ENCODE results near the gene CDK18. TPM values are rescaled to one million over a fixed set of nuclear protein-coding genes. Genes with fewer than 3 reads are reported as not detected.

Gene CDK18
- polyA plus RNA-seq, 1 donor from 2014 or later: not detected

- H3K9ac ChIP-seq (ENCODE audit: low read length): no peak overlapping the region
- no peak overlapping the region for H3K27ac ChIP-seq (ENCODE audit: low read length)
- no peaks in the 10 kb centered on the region for H3F3A ChIP-seq (ENCODE audit: insufficient read depth, low read length, poor library complexity, severe bottlenecking)
- TF ChIP-seq, protein P1, sequence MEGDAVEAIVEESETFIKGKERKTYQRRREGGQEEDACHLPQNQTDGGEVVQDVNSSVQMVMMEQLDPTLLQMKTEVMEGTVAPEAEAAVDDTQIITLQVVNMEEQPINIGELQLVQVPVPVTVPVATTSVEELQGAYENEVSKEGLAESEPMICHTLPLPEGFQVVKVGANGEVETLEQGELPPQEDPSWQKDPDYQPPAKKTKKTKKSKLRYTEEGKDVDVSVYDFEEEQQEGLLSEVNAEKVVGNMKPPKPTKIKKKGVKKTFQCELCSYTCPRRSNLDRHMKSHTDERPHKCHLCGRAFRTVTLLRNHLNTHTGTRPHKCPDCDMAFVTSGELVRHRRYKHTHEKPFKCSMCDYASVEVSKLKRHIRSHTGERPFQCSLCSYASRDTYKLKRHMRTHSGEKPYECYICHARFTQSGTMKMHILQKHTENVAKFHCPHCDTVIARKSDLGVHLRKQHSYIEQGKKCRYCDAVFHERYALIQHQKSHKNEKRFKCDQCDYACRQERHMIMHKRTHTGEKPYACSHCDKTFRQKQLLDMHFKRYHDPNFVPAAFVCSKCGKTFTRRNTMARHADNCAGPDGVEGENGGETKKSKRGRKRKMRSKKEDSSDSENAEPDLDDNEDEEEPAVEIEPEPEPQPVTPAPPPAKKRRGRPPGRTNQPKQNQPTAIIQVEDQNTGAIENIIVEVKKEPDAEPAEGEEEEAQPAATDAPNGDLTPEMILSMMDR (IDR thresholded peaks at IDR 0.05; ENCODE audit: poor library complexity, severe bottlenecking): no peak
- TF ChIP-seq RAD21 (conservative IDR thresholded peaks at IDR 0.05) (no peak), MXI1 (conservative IDR thresholded peaks at IDR 0.05; ENCODE audit: poor library complexity, severe bottlenecking) (no peak), REST (IDR thresholded peaks at IDR 0.05; ENCODE audit: borderline replicate concordance) (no peak), TAF1 (IDR thresholded peaks at IDR 0.05; ENCODE audit: low read depth) (no peak), POLR2AphosphoS5 (IDR thresholded peaks at IDR 0.05) (no peak), SMC3 (conservative IDR thresholded peaks at IDR 0.05; ENCODE audit: poor library complexity) (no peak), EZH2 (IDR thresholded peaks at IDR 0.05; ENCODE audit: borderline replicate concordance, insufficient read depth, low read length, poor library complexity, severe bottlenecking) (no peak), EP300 (conservative IDR thresholded peaks at IDR 0.05; ENCODE audit: poor library complexity, severe bottlenecking) (no peak)
- no peaks in the 10 kb centered on the region for H3K27me3 ChIP-seq (ENCODE audit: insufficient read depth, low read depth, low read length)
- no peak overlapping the region for H2AFZ ChIP-seq (ENCODE audit: low read depth, low read length)
- H3K9me3 ChIP-seq (ENCODE audit: low read length): no peaks in the 10 kb centered on the region
- H3K36me3 ChIP-seq (ENCODE audit: insufficient read depth, low read length): no peaks in the 10 kb centered on the region
- H4K20me1 ChIP-seq (ENCODE audit: insufficient read depth): no peaks in the 10 kb centered on the region
- H3K4me3 ChIP-seq (ENCODE audit: low read length): no peak overlapping the region
- no peaks in the 10 kb centered on the region for H3K9me2 ChIP-seq (ENCODE audit: insufficient read depth, low read length)
- H3K79me2 ChIP-seq (replicated peaks; ENCODE audit: insufficient read depth, low read length): no peaks in the 10 kb centered on the region
- H3K4me2 ChIP-seq (ENCODE audit: low read length): no peak overlapping the region
Measured at GRCh38 chr1:205513774-205514173, 9.3 kb downstream of the CDK18 start.

- no peak overlapping the region for H3K4me3 ChIP-seq (ENCODE audit: low read length)
- H4K20me1 ChIP-seq (ENCODE audit: insufficient read depth): no peaks in the 10 kb centered on the region
- no peaks in the 10 kb centered on the region for H3K36me3 ChIP-seq (ENCODE audit: insufficient read depth, low read length)
- no peak overlapping the region for H3K9ac ChIP-seq (ENCODE audit: low read length)
- H3K4me2 ChIP-seq (ENCODE audit: low read length): no peak overlapping the region
- no peak overlapping the region for H3K27ac ChIP-seq (ENCODE audit: low read length)
- no peaks in the 10 kb centered on the region for H3K9me3 ChIP-seq (ENCODE audit: low read length)
- H3K79me2 ChIP-seq (replicated peaks; ENCODE audit: insufficient read depth, low read length): no peaks in the 10 kb centered on the region
- no peaks in the 10 kb centered on the region for H3K9me2 ChIP-seq (ENCODE audit: insufficient read depth, low read length)
- TF ChIP-seq TAF1 (IDR thresholded peaks at IDR 0.05; ENCODE audit: low read depth): no peak
- no peak for TF ChIP-seq REST (IDR thresholded peaks at IDR 0.05; ENCODE audit: borderline replicate concordance)
- no peak for TF ChIP-seq SMC3 (conservative IDR thresholded peaks at IDR 0.05; ENCODE audit: poor library complexity)
- TF ChIP-seq POLR2AphosphoS5 (IDR thresholded peaks at IDR 0.05): no peak
- TF ChIP-seq, protein P1 (IDR thresholded peaks at IDR 0.05; ENCODE audit: poor library complexity, severe bottlenecking): no peak
- no peak for TF ChIP-seq RAD21 (conservative IDR thresholded peaks at IDR 0.05)
- no peak for TF ChIP-seq EP300 (conservative IDR thresholded peaks at IDR 0.05; ENCODE audit: poor library complexity, severe bottlenecking)
- TF ChIP-seq EZH2 (IDR thresholded peaks at IDR 0.05; ENCODE audit: borderline replicate concordance, insufficient read depth, low read length, poor library complexity, severe bottlenecking): no peak
- no peak for TF ChIP-seq MXI1 (conservative IDR thresholded peaks at IDR 0.05; ENCODE audit: poor library complexity, severe bottlenecking)
- H3F3A ChIP-seq (ENCODE audit: insufficient read depth, low read length, poor library complexity, severe bottlenecking): no peaks in the 10 kb centered on the region
- no peak overlapping the region for H2AFZ ChIP-seq (ENCODE audit: low read depth, low read length)
- no peaks in the 10 kb centered on the region for H3K27me3 ChIP-seq (ENCODE audit: insufficient read depth, low read depth, low read length)
Measured at GRCh38 chr1:205514211-205515142, 10.0 kb downstream of the CDK18 start.

Measured in neural cell (in vitro differentiated cells).